Type B pancreatic cell (in vitro differentiated cells): ENCODE results near the gene FYN. TPM values are rescaled to one million over a fixed set of nuclear protein-coding genes. Genes with fewer than 3 reads are reported as not detected.

Source experiments
- DNase-seq: peaks from one replicate; pipeline ENCODE4 v3.0.0; 2021; ENCODE audit warnings: mixed read lengths; ENCODE audit not compliant: unreplicated experiment; ENCODE audit errors: extremely low spot score
- H3K27ac Mint-ChIP-seq: 2 replicates; pipeline ENCODE4 v1.8.0; 2021; ENCODE audit warnings: mild to moderate bottlenecking, mixed read lengths
- H3K27me3 Mint-ChIP-seq: 2 replicates; pipeline ENCODE4 v1.8.0; 2021; ENCODE audit warnings: mixed read lengths
- H3K36me3 Mint-ChIP-seq: 2 replicates; pipeline ENCODE4 v1.8.0; 2021; ENCODE audit warnings: mixed read lengths
- H3K4me1 Mint-ChIP-seq: one replicate; pipeline ENCODE4 v1.8.0; 2021; ENCODE audit warnings: mixed read lengths; ENCODE audit not compliant: unreplicated experiment
- H3K4me3 Mint-ChIP-seq: 2 replicates; pipeline ENCODE4 v1.8.0; 2021; ENCODE audit warnings: mild to moderate bottlenecking, mixed read lengths
- H3K9me3 Mint-ChIP-seq: 2 replicates; pipeline ENCODE4 v1.8.0; 2021; ENCODE audit warnings: mixed read lengths
- CTCF ChIP-seq: fragments of 200-600 bp; sonication (generic); conservative IDR thresholded peaks from 2 replicates; pipeline ENCODE4 v1.5.0; 2021; ENCODE audit warnings: antibody characterized with exemption, mild to moderate bottlenecking
- total RNA-seq: library from RNA; stranded (reverse); gene quantifications from 2 replicates; pipeline ENCODE4 v1.2.1, GENCODE V29; 2021; ENCODE audit warnings: low replicate concordance

Gene FYN
- total RNA-seq, 1 donor from 2014 or later = 131 TPM

- Mint-ChIP-seq H3K4me1 (peaks cover 33% of the 10 kb centered on the region), H3K27ac (peak overlapping the region; percentile 8), H3K9me3 (no peaks in the 10 kb centered on the region), H3K27me3 (no peaks in the 10 kb centered on the region), H3K36me3 (peaks cover 19% of the 10 kb centered on the region), H3K4me3 (no peak overlapping the region)
- TF ChIP-seq CTCF = no peak
- DNase-seq = no peak
These were observed 166.3 kb downstream of the FYN start for GRCh38 chr6:111706841-111707391.

- Mint-ChIP-seq H3K36me3 (peaks cover 25% of the 10 kb centered on the region), H3K4me1 (peaks cover 20% of the 10 kb centered on the region), H3K9me3 (no peaks in the 10 kb centered on the region), H3K27me3 (no peaks in the 10 kb centered on the region), H3K4me3 (no peak overlapping the region), H3K27ac (peak overlapping the region; percentile 55)
- TF ChIP-seq CTCF = no peak
- no peak for DNase-seq
These were observed 169.5 kb downstream of the FYN start for GRCh38 chr6:111703723-111704122.

- TF ChIP-seq CTCF = no peak
- Mint-ChIP-seq H3K9me3 (no peaks in the 10 kb centered on the region), H3K4me3 (no peak overlapping the region), H3K4me1 (peaks cover 16% of the 10 kb centered on the region), H3K27me3 (no peaks in the 10 kb centered on the region), H3K27ac (no peak overlapping the region), H3K36me3 (peaks cover 25% of the 10 kb centered on the region)
- DNase-seq = no peak
These were observed 171.0 kb downstream of the FYN start for GRCh38 chr6:111702268-111702667.

- Mint-ChIP-seq H3K9me3 (no peaks in the 10 kb centered on the region), H3K27ac (peak overlapping the region; percentile 29), H3K27me3 (no peaks in the 10 kb centered on the region), H3K36me3 (peaks cover 22% of the 10 kb centered on the region), H3K4me1 (peaks cover 16% of the 10 kb centered on the region), H3K4me3 (no peak overlapping the region)
- no peak for TF ChIP-seq CTCF
- no peak for DNase-seq
These were observed 172.1 kb downstream of the FYN start for GRCh38 chr6:111701146-111701545.

GRCh38 chr6:111700135-111700690, 173.0 kb downstream of the FYN start:
- no peak overlapping the region for H3K27ac Mint-ChIP-seq
- no peak for TF ChIP-seq CTCF

More at GRCh38 chr6:111700135-111700690, 173.0 kb downstream of the FYN start:
- H3K9me3 Mint-ChIP-seq = no peaks in the 10 kb centered on the region
- H3K4me1 Mint-ChIP-seq = peaks cover 16% of the 10 kb centered on the region
- DNase-seq = no peak
- H3K4me3 Mint-ChIP-seq = no peak overlapping the region
- peaks cover 27% of the 10 kb centered on the region for H3K36me3 Mint-ChIP-seq
- no peaks in the 10 kb centered on the region for H3K27me3 Mint-ChIP-seq
